NCI-H2171 treated with DMSO at 0.1 percent for 48 hours (cell line): ENCODE results near the gene GPX4.
"Not testable (repeated sequence)": the region's sequence is repeated elsewhere in the genome, so short reads cannot be mapped to it uniquely, and the experiment has no call there.

Experiments
- DNase-seq: peaks from one replicate; lab custom pipeline; 2025; lab: John Stamatoyannopoulos, UW

GPX4 gene

DNA sequence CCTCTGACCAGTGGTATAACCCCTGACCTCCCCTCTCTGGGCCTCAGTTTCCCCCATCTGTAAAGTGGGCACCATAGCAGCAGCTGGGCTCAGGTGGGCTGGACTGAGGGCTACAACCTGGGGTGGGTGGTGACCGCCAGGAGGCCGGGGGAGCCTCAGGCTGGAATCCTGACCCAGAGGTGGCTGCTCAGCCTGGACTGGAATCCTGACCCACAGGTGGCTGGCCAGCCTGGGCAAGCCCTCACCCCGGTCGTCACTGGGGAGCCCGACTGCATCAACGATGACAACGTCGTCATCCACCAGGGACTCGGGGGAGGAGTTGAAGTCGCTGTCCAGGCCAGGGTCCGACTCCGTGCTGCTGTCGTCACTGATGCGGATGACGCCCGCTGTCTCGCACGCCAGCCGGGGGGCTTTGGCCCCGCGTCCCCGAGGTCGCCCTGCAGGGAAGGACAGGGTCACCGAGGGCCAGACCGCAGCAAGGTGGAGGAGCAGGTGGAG is 10.2 kb downstream of the GPX4 start:
- DNase-seq, result no peak

DNA sequence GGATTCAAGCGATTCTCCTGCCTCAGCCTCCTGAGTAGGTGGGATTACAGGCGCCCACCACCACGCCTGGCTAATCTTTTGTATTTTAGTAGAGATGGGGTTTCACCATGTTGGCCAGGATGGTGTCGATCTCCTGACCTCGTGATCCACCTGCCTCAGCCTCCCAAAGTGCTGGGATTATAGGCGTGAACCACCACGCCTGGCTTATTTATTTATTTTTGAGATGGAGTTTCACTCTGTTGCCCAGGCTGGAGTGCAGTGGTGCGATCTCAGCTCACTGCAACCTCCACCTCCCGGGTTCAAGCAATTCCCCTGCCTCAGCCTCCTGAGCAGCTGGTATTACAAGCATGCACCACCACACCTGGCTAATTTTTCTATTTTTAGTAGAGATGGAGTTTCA is 10.9 kb downstream of the GPX4 start:
- DNase-seq, result not testable (repeated sequence)

DNA sequence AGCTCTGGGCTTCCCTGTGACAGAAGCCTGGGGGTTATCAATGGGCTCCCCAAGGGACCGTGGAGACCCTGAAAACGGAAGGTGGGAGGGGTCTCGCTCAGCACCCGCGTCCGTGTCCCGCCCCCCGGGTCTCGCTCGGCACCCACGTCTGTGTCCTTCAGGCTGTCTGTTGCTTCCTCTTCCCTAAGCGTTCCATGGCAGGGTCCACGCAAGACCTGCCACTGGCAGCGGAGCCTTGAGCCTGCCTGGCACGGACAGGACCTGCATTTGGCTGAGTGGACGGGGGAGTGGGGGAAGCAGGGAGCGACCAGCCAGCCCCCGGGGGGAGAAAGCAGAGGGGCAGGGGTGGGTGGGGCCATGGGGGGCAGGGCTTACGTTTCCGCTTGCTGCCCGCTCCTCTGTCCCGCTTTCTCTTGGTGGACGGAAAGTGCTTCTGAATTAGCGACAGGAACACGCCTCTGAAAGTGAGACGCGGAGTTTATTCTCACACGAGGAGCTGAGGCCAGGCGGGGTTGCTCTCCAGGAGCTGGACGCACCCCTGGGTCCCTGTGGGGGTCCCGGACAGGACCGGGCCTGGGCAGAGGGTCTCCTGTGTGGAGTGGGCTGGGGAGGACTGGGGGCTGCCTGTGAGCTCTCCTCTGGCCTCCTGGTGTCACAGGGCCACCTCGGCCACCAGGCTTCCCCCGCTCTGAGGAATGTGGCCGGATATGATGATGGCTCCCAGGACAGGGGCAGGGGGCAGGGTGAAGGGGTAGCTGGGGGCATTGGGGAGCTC is 12.0 kb downstream of the GPX4 start:
- no peak for DNase-seq

DNA sequence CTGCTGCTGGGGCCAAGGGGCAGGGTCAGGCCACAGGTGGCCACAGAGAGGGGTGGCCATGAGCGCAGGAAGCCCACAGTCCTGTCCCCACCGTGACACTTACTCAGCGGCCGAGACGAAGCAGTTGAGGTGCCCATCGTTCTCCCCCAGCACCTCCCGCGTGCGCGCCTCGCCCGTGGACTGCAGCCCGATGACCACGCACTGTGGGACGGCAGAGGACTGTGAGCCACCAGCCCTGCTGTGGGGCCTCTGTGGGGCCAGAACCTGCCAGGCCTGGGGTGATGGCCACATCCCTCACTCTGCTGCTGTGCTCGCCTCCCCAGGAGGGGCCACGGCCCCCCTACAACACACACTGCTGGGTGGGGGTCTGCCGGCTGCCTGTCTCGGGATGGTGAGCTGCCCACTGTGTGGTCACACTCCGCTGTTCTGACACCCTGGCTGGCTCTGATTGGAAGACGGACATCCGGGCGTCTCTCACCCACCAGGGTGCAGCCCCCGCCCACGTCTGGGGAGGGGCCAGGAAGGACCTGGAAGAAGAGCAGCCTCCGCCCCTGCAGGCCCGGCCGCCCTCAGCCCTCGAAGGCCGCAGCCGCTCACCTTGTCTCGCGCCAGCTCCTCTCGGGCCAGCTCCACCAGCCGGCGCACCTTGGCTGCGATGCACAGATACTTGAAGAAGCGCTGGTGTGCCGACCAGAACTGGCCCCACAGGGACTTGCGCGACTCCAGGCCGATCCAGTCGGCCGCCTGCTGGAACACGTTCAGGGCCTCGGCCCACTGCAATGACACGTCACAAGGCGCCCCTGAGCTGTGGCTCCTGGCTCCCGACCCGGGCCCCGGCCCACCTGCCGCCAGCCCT is 13.2 kb downstream of the GPX4 start:
- no peak for DNase-seq

DNA sequence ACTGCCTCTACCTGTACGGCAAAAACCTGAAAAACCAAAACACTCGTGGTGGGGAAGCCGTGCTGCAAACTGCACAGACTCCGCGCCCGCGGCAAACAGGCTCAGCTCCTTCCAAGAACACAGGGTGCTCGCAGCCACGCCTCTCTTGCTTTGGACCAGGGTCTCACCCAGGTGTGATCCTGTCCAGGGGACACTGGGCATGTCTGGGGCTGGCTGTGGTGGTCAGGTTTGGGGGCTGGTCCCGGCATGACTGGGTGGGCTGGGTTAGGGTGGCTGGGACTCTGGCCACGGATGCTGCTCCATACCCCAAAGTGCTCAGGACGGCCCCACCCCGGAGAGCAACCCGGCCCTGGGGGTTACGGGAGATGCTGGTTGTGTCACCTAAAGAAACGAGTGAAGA is 13.9 kb downstream of the GPX4 start:
- DNase-seq, result no peak

DNA sequence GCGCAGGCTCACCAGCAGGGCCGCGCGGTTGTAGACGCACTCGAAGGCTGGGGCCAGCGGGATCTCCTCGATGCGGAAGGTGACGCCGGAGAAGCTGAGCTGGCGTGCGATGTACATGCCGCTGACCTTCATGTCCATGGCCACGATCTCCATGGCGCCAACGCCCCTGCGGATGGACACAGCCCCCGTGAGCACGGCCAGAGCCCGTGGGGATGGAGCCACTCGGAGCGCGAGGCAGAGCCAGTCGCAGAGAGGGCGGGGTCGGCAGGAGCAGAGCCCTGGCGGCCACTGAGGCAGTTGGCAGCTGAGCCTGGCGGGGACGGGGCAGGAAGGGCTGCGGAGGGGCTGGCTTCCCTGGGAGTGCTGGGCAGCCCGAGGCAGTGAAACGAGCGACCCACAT is 15.2 kb downstream of the GPX4 start:
- no peak for DNase-seq

DNA sequence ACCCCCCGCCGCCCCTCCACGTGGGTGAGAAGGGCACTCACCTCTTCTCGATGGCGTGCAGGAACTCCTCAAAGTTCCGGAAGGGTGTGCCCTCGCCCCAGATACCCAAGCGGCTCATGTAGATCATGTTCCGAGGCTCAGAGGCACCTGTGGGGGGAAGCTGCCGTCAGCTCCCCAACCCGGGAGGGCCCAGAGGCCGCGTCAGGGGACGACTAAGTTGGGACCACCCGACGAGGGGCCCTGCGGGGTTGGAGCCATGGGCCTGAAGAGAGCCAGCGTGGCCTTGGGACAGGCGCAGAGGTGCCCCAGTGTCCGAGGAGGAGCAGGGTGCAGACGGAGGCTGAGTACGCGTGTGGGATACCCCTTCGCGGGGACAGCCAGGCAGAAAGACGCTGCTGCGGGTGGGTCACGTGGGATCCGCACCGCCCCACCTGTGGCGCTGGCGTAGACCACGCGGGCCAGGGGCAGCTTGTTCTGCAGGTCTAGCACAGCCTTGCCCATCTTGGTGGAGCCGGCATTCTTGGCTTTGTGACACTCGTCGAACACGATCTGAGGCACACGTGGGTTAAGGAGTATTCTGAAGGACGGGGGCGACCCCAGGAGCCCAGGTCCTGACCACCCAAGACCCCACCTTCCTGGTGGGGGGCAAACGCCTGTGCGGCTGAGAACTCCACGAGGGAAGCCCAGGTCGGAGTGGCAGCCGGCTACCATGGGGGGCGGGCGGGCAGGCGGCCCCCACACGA is 15.9 kb downstream of the GPX4 start:
- DNase-seq, result no peak

DNA sequence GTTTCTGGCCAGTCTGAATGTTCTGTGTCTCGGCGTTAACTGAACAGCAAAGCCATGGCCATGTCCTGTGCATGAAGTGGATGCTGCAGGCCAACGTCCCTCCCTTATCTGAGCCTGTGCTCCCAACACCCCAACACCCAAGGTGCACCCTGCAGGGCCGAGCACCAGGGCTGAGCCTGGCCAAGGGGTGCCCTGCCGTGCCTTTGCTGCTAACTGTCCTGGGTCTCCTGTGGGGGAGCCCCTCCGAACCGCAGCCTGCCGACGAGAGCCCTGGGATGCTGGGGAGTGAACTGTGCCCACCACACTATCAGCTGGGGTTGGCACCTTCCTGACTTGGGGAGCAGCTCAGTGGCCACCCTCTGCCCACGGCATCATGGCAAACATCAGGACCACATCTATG is 17.6 kb downstream of the GPX4 start:
- DNase-seq, result no peak

DNA sequence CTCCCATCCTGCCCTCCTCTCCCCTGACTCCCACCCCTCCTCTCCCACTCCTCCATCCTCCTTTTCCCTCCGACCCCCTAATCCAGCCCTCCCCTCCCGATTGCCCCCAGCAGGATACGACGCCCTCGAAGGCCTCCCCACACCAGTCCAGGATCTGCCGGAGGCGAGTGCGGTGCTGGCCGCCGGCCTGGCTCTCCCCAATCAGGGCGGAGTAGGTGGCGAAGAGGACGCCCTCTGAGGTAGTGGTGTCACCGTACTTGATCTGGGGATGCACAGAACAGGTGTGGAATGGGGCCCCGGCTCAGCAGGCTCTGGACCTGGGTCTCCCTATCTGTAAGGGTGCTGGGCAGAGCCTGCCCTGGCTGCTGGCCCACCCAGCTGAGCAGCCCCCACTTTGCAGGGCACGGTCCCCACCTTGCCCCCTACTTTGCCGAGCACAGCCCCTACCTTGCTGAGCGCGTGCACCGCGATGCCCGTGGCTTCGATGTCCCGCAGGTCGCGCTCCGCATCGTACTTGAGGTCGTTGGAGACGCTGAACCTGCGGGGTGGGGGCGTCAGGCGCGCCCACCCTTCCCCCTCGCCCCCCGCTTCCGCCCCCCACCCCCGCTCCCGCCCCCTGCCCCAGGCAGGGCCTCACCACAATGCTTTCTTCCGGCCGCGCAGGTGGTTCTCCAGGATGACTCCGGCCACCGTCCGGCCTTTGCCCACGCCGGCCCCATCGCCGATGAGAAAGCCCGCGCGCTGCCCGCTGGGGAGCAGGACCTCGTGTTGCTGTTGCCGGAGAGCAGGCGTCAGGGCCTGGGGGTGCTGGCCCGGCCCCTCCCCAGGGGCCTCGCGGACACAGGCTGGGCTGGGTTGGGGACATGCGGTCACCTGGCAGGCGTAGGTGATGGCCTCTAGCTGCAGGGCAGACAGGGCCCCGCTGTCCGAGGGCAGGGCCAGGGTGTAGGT is 18.5 kb downstream of the GPX4 start:
- DNase-seq, result no peak

DNA sequence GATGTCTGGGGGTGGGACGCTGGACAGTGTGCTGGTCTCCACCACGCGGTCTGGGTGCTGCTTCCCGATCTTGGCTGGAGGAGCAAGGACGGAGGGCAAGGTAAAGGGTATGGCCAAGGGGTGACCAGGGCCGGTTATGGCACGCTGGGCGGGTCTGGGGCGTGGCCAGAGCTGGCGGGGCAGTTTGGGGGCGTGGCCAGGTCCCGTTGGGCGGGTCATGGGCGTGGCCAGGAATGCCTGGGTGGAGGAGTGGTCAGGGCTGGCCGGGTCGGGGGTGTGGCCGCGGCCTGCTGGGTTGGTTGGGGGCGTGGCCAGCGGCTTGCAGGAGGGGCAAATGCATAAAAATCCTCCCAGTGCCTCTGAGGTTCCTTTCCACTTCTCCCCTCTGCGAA is 19.2 kb downstream of the GPX4 start:
- DNase-seq, result no peak

DNA sequence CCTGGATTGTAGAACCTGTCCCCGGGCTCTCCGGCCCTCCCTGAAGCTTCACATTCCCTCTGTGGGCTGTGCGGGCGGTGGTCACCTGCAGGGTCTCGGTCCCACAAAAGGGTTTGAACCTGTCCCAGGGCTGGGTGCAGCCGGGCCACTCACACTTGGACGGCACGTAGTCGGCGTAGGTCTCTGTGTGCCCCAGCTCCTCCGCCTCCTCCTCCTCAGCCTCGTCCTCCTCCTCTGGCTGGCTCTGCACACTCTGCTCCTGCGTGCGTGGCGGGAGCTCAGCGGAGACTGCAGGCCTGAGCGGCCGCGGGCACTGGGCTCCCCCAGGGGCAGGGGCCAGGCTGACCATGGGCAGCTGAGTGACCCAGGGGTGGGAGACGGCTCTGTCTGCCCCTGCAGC is 19.6 kb downstream of the GPX4 start:
- no peak for DNase-seq

DNA sequence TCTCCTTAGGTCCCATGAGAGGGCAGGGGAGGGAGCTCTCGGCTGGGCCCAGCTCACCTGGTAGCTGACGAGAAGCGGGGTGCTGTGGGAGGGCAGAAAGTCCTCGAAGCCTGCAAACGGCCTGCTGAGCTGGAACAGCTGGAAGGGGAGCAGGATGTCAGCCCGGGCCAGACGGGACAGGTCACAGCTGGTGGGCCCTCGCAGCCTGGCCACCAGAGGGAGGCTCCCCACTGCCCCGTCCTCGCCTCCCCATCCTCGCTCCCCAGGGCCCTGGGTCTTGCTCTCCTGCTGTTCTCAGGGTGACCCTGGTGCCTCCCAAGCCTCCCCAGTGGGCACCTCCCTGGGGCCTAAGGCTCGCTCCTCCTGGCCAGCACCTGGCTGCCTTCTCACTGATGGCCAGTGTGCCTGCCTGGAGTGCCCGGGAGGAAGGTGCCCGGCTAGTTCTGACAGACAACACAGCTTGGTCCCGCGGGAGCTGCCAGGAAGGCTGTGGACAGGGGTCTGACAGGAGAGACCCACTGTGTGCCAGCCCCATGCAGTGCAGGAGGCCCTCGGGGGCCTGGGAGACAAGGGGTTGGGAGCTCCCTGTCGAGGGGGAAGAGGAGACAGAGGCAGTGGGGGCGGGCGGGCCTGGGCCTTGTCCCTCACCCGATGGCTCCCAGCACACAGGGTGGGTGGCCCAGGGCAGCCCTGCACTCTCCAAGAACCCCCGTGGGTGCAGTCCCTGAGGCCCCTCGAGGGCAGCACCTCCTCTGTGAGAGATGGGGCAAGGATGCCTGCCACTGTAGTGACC is 20.3 kb downstream of the GPX4 start:
- no peak for DNase-seq

DNA sequence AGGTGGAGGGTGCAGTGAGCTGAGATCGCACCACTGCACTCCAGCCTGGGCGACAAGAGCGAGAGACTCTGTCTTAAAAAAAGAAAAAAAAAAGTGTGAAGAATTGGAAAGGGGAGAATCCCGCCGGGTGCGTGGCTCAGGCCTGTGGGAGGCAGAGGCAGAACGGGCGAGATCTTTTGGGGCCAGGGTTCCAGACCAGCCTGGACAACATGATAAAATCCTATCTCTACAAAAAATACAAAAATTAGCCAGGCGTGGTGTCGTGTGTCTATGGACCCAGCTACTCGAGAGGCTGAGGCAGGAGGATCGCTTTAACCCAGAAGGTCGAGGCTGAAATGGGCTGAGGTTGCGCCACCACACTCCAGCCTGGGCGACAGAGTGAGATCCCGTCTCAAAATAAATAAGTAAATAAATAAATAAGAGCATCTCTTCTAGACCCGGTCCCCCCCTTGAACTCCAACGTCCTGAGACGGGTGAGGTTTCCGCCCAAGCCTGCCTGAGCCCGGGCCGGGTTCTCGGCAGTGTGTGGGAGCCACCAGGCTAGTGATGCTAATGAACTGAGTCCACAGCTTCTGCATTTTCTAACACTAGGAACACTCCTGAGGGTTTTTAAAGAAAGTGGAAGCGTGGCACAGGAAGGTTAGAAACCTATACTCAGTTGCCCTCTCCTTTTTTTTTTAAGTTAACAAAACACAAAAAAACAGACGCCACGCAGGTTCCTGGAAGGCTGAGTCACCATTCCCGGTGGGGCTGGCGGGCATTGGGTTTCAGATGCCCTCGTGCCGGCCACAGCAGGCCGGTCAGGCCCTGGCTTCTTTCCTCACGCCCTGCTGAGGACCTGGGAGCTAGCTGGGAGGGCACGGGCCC is 22.0 kb downstream of the GPX4 start:
- DNase-seq, result no peak

DNA sequence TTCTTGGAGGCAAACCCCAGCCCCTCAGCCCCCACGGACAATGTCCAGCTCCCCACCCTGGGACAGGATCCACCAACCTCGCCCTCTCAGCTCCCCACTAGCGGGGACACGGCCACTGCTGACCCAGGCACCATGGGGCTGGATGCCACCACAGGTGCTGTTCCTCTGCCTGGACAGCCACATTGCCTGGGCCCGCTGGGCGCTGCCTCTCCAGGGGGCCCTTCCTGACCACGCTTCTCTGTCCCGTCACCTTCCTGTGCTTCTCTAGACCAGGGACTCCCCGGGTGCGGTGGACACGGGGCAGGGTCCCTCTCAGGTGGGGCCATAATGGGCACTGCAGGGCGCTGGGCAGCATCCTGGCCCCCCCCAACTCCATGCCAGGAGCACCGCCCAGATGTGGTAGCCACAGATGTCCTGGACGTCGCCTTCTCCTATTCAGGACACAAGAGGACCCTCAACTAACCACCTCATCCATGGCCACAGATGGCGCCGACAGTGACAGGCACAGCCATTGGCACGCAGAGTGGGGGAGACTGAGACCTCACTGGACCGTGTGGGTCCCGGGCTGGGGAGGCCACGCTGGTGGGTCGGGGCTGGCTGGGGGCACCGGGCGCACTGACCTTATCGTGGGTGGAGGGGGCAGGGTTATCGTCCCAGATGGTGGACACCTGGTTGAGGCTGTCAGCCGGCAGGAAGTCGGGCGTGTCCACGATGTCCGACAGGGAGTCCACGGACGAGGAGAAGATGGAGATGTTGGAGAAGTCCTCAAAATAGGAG is 23.4 kb downstream of the GPX4 start:
- DNase-seq, result no peak

DNA sequence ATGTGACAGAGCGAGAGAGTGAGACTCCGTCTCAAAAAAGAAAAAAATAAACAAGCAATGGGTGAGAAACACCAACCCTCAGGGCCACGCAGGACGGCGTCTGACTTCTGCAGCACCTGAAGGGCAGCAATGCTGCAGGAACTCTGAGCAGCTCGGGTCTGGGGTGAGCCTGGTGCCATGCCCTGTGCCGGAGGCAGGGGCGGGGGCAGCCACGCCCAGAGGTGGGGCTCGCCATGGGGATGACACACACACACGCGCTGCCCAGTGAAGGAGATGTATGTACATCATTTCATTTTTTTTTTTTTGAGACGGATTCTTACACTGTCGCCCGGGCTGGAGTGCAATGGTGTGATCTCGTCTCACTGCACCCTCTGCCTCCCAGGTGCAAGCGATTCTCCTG is 24.3 kb downstream of the GPX4 start:
- DNase-seq, result no peak

DNA sequence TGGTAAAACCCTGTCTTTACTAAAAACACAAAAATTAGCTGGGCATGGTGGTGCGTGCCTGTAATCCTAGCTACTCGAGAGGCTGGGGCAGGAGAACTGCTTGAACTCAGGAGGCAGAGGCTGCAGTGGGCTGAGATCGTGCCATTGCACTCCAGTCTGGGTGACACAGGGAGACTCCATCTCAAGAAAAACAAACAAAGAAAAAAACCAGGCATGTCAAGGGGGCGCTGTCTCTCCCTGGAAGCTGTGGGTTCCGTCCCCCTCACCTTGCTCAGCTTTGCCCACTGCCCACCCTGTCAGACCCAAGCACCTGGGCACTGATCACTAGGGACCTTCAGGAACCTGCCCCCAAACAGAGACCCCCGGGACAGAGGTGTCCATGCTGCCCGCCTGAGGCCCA is 25.3 kb downstream of the GPX4 start:
- DNase-seq, result not testable (repeated sequence)

DNA sequence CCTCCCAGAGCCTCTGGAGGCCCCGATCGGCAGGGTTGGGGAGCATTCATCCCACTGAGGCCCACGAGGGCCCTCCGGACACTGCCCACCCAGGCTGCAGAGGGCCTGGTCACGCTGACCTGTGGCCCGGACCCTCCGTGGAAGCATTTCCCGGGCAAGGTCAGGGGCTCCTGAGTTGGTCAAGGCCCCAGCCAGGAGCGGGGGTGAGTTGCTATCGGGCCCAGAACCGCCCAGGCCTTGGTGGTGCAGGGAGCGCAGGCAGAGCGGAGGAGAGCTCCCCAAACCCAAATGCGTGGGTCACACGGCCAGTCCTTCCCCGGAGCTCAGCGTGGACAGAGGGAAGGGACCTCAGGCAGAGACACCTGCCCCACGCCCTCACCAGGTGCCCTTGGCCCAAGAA is 25.7 kb downstream of the GPX4 start:
- no peak for DNase-seq

DNA sequence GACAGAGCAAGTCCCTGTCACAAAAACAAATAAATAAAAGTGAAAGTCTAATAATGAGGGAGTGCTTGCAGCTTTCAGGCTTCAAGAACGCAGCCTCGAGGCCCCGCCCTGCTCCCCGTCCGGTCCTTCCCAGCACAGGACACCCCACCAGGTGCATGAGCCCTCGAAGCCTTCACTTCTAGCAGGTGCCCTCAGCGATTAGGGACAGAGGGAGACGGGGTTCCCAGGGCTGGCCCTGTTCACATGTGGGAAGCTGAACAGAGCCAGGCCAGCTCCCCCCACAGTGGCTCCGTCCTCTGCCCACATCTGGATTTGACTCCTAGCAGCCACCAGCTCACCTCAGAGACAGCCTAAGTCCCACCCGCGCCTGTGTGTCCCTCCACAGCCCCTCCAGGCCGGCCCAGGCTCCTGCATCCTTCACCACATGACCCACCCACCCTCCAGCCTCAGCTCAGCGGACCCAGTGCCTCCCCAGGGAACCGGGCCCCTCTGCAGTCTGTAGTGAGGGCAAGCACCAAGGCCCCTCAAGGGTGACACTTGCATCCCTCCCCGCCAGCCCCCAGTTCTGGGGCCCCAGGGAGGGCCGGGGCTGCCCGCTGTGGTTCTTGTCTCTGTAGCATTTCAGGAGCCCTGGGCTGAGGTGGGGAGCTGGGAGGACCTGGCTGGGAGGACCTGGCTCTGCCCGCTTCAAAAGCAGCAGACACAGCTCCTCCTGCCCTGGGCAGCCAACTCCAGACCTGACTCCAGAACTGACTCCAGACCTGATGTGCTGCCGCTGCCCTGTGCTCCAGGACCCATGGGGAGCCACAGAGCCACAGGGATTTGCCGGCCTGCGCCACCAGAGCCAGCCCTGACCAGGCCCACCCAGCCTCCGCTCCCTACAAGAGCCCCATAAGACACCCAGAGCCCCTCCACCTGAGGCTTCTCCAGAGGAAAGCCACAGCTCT is 27.2 kb downstream of the GPX4 start:
- DNase-seq, result no peak
